ENCODE data around the gene TTC32.

DNA sequence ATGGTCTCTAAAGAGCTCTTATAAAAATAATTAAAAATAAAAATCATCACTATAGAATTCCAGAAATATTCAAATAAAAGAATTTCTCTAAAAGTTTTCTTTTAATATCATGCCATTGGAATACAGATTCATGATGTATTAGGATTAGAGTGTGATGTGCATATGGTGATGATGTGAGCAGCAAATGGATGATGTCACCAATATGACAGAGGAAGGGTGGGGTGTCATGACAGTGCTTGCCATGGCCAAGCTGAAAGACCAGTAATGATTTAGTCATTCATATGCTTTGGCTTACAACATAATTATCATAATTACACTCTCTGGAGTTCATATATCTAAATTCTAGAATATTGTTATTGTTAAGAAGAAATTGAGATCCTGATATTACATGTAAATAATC is 27.4 kb upstream of the TTC32 start:
- no peak for TF ChIP-seq POLR2A (IDR thresholded peaks at IDR 0.05)
- TF ChIP-seq, protein P1, sequence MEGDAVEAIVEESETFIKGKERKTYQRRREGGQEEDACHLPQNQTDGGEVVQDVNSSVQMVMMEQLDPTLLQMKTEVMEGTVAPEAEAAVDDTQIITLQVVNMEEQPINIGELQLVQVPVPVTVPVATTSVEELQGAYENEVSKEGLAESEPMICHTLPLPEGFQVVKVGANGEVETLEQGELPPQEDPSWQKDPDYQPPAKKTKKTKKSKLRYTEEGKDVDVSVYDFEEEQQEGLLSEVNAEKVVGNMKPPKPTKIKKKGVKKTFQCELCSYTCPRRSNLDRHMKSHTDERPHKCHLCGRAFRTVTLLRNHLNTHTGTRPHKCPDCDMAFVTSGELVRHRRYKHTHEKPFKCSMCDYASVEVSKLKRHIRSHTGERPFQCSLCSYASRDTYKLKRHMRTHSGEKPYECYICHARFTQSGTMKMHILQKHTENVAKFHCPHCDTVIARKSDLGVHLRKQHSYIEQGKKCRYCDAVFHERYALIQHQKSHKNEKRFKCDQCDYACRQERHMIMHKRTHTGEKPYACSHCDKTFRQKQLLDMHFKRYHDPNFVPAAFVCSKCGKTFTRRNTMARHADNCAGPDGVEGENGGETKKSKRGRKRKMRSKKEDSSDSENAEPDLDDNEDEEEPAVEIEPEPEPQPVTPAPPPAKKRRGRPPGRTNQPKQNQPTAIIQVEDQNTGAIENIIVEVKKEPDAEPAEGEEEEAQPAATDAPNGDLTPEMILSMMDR (IDR thresholded peaks at IDR 0.05), result no peak

All from adrenal gland (tissue), 5 donors.